Epithelial cell of prostate (primary cell): Measurements from ENCODE around the gene TBC1D2.
A peak's percentile ranks its signal among the peaks of the same experiment; 100 is the strongest.

ENCODE experiments used
- DNase-seq: peaks from one replicate; pipeline ENCODE4 v3.0.0-alpha.2; 2011; ENCODE audit warnings: low read depth, low spot score
- H3K27ac ChIP-seq: fragments of 450-650 bp; 2 replicates; pipeline ENCODE4 v1.5.1; 2017; ENCODE audit warnings: mild to moderate bottlenecking

TBC1D2 gene

GRCh38 chr9:98242426-98242825 is 13.0 kb downstream of the TBC1D2 start:
- DNase-seq = no peak
- H3K27ac ChIP-seq = no peak overlapping the region

- no peak overlapping the region for H3K27ac ChIP-seq
- no peak for DNase-seq
These were observed 13.8 kb downstream of the TBC1D2 start for GRCh38 chr9:98241357-98242300.

- DNase-seq = no peak
- H3K27ac ChIP-seq = no peak overlapping the region
These were observed 15.0 kb downstream of the TBC1D2 start for GRCh38 chr9:98240475-98240874.

GRCh38 chr9:98236901-98237487 is 18.5 kb downstream of the TBC1D2 start:
- no peak for DNase-seq
- no peak overlapping the region for H3K27ac ChIP-seq

GRCh38 chr9:98235126-98235525 is 20.3 kb downstream of the TBC1D2 start:
- DNase-seq = no peak

GRCh38 chr9:98234245-98234825 is 21.1 kb downstream of the TBC1D2 start:
- DNase-seq = no peak
- H3K27ac ChIP-seq = no peak overlapping the region

More at GRCh38 chr9:98235126-98235525, 20.3 kb downstream of the TBC1D2 start:
- no peak overlapping the region for H3K27ac ChIP-seq

- no peak for DNase-seq
- peak overlapping the region; percentile 98 for H3K27ac ChIP-seq
These were observed 22.5 kb downstream of the TBC1D2 start for GRCh38 chr9:98232926-98233325.

- DNase-seq = no peak
- peak overlapping the region; percentile 98 for H3K27ac ChIP-seq
These were observed 23.5 kb downstream of the TBC1D2 start for GRCh38 chr9:98231770-98232478.

GRCh38 chr9:98230789-98231188 is 24.7 kb downstream of the TBC1D2 start:
- H3K27ac ChIP-seq = peak overlapping the region; percentile 98
- no peak for DNase-seq

GRCh38 chr9:98230304-98230703 is 25.1 kb downstream of the TBC1D2 start:
- H3K27ac ChIP-seq = peak overlapping the region; percentile 98
- DNase-seq = no peak

- DNase-seq = no peak
- peak overlapping the region; percentile 98 for H3K27ac ChIP-seq
These were observed 25.8 kb downstream of the TBC1D2 start for GRCh38 chr9:98229620-98230019.

- DNase-seq = no peak
- H3K27ac ChIP-seq = peak overlapping the region; percentile 98
These were observed 26.4 kb downstream of the TBC1D2 start for GRCh38 chr9:98229090-98229395.

- no peak for DNase-seq
- peak overlapping the region; percentile 98 for H3K27ac ChIP-seq
These were observed 26.9 kb downstream of the TBC1D2 start for GRCh38 chr9:98228392-98229089.

- no peak for DNase-seq
- H3K27ac ChIP-seq = peak overlapping the region; percentile 98
These were observed 27.6 kb downstream of the TBC1D2 start for GRCh38 chr9:98227883-98228282.

- DNase-seq = no peak
- H3K27ac ChIP-seq = peak overlapping the region; percentile 98
These were observed 28.5 kb downstream of the TBC1D2 start for GRCh38 chr9:98226957-98227356.

- DNase-seq = no peak
- peak overlapping the region; percentile 98 for H3K27ac ChIP-seq
These were observed 28.9 kb downstream of the TBC1D2 start for GRCh38 chr9:98226516-98226915.

GRCh38 chr9:98225015-98225442 is 30.4 kb downstream of the TBC1D2 start:
- H3K27ac ChIP-seq = peak overlapping the region; percentile 98
- DNase-seq = no peak

GRCh38 chr9:98222885-98223691 is 32.4 kb downstream of the TBC1D2 start:
- DNase-seq = peak; percentile 95
- H3K27ac ChIP-seq = peak overlapping the region; percentile 98

GRCh38 chr9:98220911-98221310 is 34.5 kb downstream of the TBC1D2 start:
- no peak for DNase-seq
- H3K27ac ChIP-seq = peak overlapping the region; percentile 98
